H1 (cell line): Measurements from ENCODE around the gene VWA5B2. TPM values are rescaled to one million over a fixed set of nuclear protein-coding genes. Genes with fewer than 3 reads are reported as not detected.

Experiments used
- BACH1 ChIP-seq: IDR thresholded peaks from 2 replicates; pipeline ENCODE4 v1.6.1; 2012; ENCODE audit warnings: low read length, improper control_type of control experiment
- BCL11A ChIP-seq, 2 experiments: IDR thresholded peaks; one replicate each; pipeline ENCODE4 v1.6.1; 2011; ENCODE audit warnings: low read depth in 2 of 2, low read length in 2 of 2, mild to moderate bottlenecking in 2 of 2
- CREB1 ChIP-seq: IDR thresholded peaks from 2 replicates; pipeline ENCODE4 v1.6.1; 2012; ENCODE audit warnings: inconsistent platforms
- FOSL1 ChIP-seq: IDR thresholded peaks from 2 replicates; pipeline ENCODE4 v1.6.1; 2011; ENCODE audit warnings: mild to moderate bottlenecking, low read depth, low read length, moderate library complexity; ENCODE audit not compliant: insufficient read depth
- NRF1 ChIP-seq: IDR thresholded peaks from 2 replicates; pipeline ENCODE4 v1.6.1; 2011; ENCODE audit warnings: mild to moderate bottlenecking, low read depth, low read length, improper control_type of control experiment
- RAD21 ChIP-seq, 2 experiments: IDR thresholded peaks in 1 of 2; conservative IDR thresholded peaks in 1 of 2; 2 replicates each; pipeline ENCODE4 v1.6.1; 2011; ENCODE audit warnings: low read depth in 2 of 2, low read length in 2 of 2, improper control_type of control experiment in 1 of 2, inconsistent platforms in 1 of 2, mild to moderate bottlenecking in 1 of 2, moderate library complexity in 1 of 2
- SAP30 ChIP-seq: fragments of 300-600 bp; sonication (generic); IDR thresholded peaks from 2 replicates; pipeline ENCODE4 v1.7.1; 2012; ENCODE audit warnings: low read length, moderate library complexity, mild to moderate bottlenecking, inconsistent platforms; ENCODE audit not compliant: insufficient read depth, insufficient replicate concordance
- SUZ12 ChIP-seq: fragments of 200-600 bp; sonication (generic); IDR thresholded peaks from 2 replicates; pipeline ENCODE4 v1.6.1; 2012; ENCODE audit warnings: mild to moderate bottlenecking, inconsistent platforms, low read length, moderate library complexity, mixed read lengths
- TAF1 ChIP-seq: IDR thresholded peaks from 2 replicates; pipeline ENCODE4 v1.6.1; 2011; ENCODE audit warnings: mild to moderate bottlenecking, low read depth, low read length
- polyA plus RNA-seq, 7 experiments: library from polyadenylated mRNA; depleted of rRNA in 3 of 7; stranded (reverse) in 5 of 7; unstranded in 2 of 7; fragments of >200 nt in 5 of 7; fragments of 200-250 nt in 2 of 7; gene quantifications; 1 replicate in 5 of 7; 2 replicates in 1 of 7; 4 replicates in 1 of 7; pipeline versions ENCODE4 v1.2.1 to v1.2.3, GENCODE V29; 2011 to 2013; ENCODE audit warnings: missing spikeins in 2 of 7, mixed read lengths in 2 of 7
- total RNA-seq: library from RNA; stranded (reverse); fragmentation: NEBNext Ultra II Directional; extraction: Animal tissue kit (Norgen Biotek cat#: 25700); gene quantifications from 2 replicates; pipeline ENCODE4 v1.2.1, GENCODE V29; 2021
- TF ChIP-seq, protein P1 (sequence below): fragments of 300-600 bp; sonication (generic); IDR thresholded peaks from 2 replicates; pipeline ENCODE4 v1.7.1; 2012; ENCODE audit warnings: low read length, moderate library complexity, mild to moderate bottlenecking, inconsistent platforms; ENCODE audit not compliant: insufficient replicate concordance
- TF ChIP-seq, protein P2 (sequence below): IDR thresholded peaks from 2 replicates; pipeline ENCODE4 v1.6.1; 2012; ENCODE audit warnings: inconsistent platforms

VWA5B2 gene
- total and polyA plus RNA-seq, 2 of the 8 experiments (the other 6 are each of a cell fraction or from before 2014, with no cell fraction given) = 0.53 to 0.56 TPM

DNA sequence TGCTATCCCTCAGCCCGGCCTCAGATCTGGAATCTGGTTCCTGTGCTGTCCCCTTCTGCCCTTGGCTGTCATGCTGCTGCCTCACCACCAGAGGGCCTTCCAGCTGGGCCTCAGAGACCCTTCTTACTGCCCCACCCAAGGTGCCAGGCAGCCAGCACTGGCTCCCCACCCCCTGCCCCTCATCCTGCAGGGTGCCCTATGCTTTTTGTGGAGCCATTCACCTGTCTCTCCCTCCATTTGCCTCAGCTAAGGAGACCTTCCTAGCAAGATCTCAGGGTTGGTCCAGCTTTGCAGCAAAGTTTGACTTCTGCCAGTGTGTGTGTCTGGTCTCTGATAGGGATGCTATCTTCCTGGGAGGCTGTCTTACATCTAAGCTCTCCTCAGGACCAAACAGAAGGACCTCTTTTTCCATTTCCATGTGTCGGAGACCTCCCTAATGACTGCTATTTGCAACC lies 1.9 kb upstream of the VWA5B2 start (continued):
- TF ChIP-seq, protein P1, sequence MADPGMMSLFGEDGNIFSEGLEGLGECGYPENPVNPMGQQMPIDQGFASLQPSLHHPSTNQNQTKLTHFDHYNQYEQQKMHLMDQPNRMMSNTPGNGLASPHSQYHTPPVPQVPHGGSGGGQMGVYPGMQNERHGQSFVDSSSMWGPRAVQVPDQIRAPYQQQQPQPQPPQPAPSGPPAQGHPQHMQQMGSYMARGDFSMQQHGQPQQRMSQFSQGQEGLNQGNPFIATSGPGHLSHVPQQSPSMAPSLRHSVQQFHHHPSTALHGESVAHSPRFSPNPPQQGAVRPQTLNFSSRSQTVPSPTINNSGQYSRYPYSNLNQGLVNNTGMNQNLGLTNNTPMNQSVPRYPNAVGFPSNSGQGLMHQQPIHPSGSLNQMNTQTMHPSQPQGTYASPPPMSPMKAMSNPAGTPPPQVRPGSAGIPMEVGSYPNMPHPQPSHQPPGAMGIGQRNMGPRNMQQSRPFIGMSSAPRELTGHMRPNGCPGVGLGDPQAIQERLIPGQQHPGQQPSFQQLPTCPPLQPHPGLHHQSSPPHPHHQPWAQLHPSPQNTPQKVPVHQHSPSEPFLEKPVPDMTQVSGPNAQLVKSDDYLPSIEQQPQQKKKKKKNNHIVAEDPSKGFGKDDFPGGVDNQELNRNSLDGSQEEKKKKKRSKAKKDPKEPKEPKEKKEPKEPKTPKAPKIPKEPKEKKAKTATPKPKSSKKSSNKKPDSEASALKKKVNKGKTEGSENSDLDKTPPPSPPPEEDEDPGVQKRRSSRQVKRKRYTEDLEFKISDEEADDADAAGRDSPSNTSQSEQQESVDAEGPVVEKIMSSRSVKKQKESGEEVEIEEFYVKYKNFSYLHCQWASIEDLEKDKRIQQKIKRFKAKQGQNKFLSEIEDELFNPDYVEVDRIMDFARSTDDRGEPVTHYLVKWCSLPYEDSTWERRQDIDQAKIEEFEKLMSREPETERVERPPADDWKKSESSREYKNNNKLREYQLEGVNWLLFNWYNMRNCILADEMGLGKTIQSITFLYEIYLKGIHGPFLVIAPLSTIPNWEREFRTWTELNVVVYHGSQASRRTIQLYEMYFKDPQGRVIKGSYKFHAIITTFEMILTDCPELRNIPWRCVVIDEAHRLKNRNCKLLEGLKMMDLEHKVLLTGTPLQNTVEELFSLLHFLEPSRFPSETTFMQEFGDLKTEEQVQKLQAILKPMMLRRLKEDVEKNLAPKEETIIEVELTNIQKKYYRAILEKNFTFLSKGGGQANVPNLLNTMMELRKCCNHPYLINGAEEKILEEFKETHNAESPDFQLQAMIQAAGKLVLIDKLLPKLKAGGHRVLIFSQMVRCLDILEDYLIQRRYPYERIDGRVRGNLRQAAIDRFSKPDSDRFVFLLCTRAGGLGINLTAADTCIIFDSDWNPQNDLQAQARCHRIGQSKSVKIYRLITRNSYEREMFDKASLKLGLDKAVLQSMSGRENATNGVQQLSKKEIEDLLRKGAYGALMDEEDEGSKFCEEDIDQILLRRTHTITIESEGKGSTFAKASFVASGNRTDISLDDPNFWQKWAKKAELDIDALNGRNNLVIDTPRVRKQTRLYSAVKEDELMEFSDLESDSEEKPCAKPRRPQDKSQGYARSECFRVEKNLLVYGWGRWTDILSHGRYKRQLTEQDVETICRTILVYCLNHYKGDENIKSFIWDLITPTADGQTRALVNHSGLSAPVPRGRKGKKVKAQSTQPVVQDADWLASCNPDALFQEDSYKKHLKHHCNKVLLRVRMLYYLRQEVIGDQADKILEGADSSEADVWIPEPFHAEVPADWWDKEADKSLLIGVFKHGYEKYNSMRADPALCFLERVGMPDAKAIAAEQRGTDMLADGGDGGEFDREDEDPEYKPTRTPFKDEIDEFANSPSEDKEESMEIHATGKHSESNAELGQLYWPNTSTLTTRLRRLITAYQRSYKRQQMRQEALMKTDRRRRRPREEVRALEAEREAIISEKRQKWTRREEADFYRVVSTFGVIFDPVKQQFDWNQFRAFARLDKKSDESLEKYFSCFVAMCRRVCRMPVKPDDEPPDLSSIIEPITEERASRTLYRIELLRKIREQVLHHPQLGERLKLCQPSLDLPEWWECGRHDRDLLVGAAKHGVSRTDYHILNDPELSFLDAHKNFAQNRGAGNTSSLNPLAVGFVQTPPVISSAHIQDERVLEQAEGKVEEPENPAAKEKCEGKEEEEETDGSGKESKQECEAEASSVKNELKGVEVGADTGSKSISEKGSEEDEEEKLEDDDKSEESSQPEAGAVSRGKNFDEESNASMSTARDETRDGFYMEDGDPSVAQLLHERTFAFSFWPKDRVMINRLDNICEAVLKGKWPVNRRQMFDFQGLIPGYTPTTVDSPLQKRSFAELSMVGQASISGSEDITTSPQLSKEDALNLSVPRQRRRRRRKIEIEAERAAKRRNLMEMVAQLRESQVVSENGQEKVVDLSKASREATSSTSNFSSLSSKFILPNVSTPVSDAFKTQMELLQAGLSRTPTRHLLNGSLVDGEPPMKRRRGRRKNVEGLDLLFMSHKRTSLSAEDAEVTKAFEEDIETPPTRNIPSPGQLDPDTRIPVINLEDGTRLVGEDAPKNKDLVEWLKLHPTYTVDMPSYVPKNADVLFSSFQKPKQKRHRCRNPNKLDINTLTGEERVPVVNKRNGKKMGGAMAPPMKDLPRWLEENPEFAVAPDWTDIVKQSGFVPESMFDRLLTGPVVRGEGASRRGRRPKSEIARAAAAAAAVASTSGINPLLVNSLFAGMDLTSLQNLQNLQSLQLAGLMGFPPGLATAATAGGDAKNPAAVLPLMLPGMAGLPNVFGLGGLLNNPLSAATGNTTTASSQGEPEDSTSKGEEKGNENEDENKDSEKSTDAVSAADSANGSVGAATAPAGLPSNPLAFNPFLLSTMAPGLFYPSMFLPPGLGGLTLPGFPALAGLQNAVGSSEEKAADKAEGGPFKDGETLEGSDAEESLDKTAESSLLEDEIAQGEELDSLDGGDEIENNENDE = no peak
- no peak for TF ChIP-seq NRF1
- TF ChIP-seq, protein P2, sequence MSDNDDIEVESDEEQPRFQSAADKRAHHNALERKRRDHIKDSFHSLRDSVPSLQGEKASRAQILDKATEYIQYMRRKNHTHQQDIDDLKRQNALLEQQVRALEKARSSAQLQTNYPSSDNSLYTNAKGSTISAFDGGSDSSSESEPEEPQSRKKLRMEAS = no peak
- no peak for TF ChIP-seq TAF1
- no peak for TF ChIP-seq BCL11A (IDR thresholded peaks at IDR 0.05; ENCODE audit: low read depth in 2 of 2, low read length in 2 of 2)
- TF ChIP-seq FOSL1 = 0 out of 2 replicates have a peak, but pooled peaks have one; percentile 6
- no peak for TF ChIP-seq CREB1
- TF ChIP-seq SAP30 = no peak
- TF ChIP-seq RAD21 (IDR thresholded peaks at IDR 0.05 in 1 of 2, conservative IDR thresholded peaks at IDR 0.05 in 1 of 2; ENCODE audit: low read depth in 2 of 2, low read length in 2 of 2) = peak; percentile 62 to 69
- no peak for TF ChIP-seq SUZ12
- no peak for TF ChIP-seq BACH1
